DMS53 (cell line): ENCODE results near the gene TMEM179.
A peak's percentile ranks its signal among the peaks of the same experiment; 100 is the strongest.
"Not testable (repeated sequence)": the region's sequence is repeated elsewhere in the genome, so short reads cannot be mapped to it uniquely, and the experiment has no call there.

ENCODE experiments used
- DNase-seq: peaks from one replicate; lab custom pipeline; 2025; lab: John Stamatoyannopoulos, UW

The TMEM179 gene

GRCh38 chr14:104604458-104605449, at the start of gene TMEM179:
TMEM179 (minus strand) TSS chr14:104604772; CDS start chr14:104604741, 31 bp downstream.
- peak; percentile 73 for DNase-seq

- no peak for DNase-seq
These were observed 49.5 kb upstream of the TMEM179 start for GRCh38 chr14:104654119-104654518.

GRCh38 chr14:104653130-104653920, 48.8 kb upstream of the TMEM179 start:
- DNase-seq, result not testable (repeated sequence)

- DNase-seq, result no peak
These were observed 47.8 kb upstream of the TMEM179 start for GRCh38 chr14:104652386-104652785.

- no peak for DNase-seq
These were observed 47.3 kb upstream of the TMEM179 start for GRCh38 chr14:104651876-104652260.

GRCh38 chr14:104650981-104651875, 46.7 kb upstream of the TMEM179 start:
- DNase-seq, result no peak

GRCh38 chr14:104650057-104650980, 45.7 kb upstream of the TMEM179 start:
- DNase-seq, result peak; percentile 33

- DNase-seq, result no peak
These were observed 43.0 kb upstream of the TMEM179 start for GRCh38 chr14:104647467-104648043.

GRCh38 chr14:104644656-104645378, 40.2 kb upstream of the TMEM179 start:
- DNase-seq, result peak; percentile 8

- DNase-seq, result no peak
These were observed 39.6 kb upstream of the TMEM179 start for GRCh38 chr14:104644091-104644635.

- DNase-seq, result no peak
These were observed 38.7 kb upstream of the TMEM179 start for GRCh38 chr14:104643306-104643705.

GRCh38 chr14:104642540-104642868, 37.9 kb upstream of the TMEM179 start:
- no peak for DNase-seq

- no peak for DNase-seq
These were observed 37.4 kb upstream of the TMEM179 start for GRCh38 chr14:104641753-104642539.

GRCh38 chr14:104640681-104641080, 36.1 kb upstream of the TMEM179 start:
- no peak for DNase-seq

GRCh38 chr14:104639885-104640548, 35.4 kb upstream of the TMEM179 start:
- DNase-seq, result peak; percentile 69

GRCh38 chr14:104639471-104639870, 34.9 kb upstream of the TMEM179 start:
- no peak for DNase-seq

- DNase-seq, result no peak
These were observed 34.4 kb upstream of the TMEM179 start for GRCh38 chr14:104638927-104639450.

GRCh38 chr14:104638190-104638589, 33.6 kb upstream of the TMEM179 start:
- DNase-seq, result no peak
